ENCODE results near the gene HOXA7. TPM values are rescaled to one million over a fixed set of nuclear protein-coding genes. Genes with fewer than 3 reads are reported as not detected.

Gene HOXA7
- total RNA-seq, 1 donor from 2014 or later, result 1.6 TPM

GRCh38 chr7:27126596-27127327 lies 29.7 kb downstream of the HOXA7 start:
- Histone ChIP-seq H3K9ac (ENCODE audit: low read depth in 1 of 3, low read length in 3 of 3) (no peak overlapping the region), H3K9me3 (ENCODE audit: control insufficient read depth in 3 of 3, low read length in 3 of 3) (no peaks in the 10 kb centered on the region), H3K36me3 (ENCODE audit: control insufficient read depth in 3 of 3, insufficient read depth in 3 of 3, low read length in 3 of 3) (peaks cover 0 to 6% (median 5%) of the 10 kb centered on the region in 3 donors), H3K4me1 (ENCODE audit: control insufficient read depth in 3 of 3, insufficient read depth in 3 of 3, low read length in 3 of 3) (peaks cover 39 to 50% (median 49%) of the 10 kb centered on the region in 3 donors), H3K4me3 (ENCODE audit: low read length in 3 of 3) (no peak overlapping the region), H3K27me3 (ENCODE audit: control insufficient read depth in 3 of 3, insufficient read depth in 3 of 3, low read length in 3 of 3) (no peaks in the 10 kb centered on the region), H3K27ac (ENCODE audit: low read depth, low read length) (no peak overlapping the region)

GRCh38 chr7:27125986-27126394 lies 30.5 kb downstream of the HOXA7 start:
- peaks cover 35 to 52% (median 46%) of the 10 kb centered on the region in 3 donors for H3K4me1 ChIP-seq (ENCODE audit: control insufficient read depth in 3 of 3, insufficient read depth in 3 of 3, low read length in 3 of 3)
- no peaks in the 10 kb centered on the region for H3K27me3 ChIP-seq (ENCODE audit: control insufficient read depth in 3 of 3, insufficient read depth in 3 of 3, low read length in 3 of 3)
- peaks cover 0 to 7% (median 5%) of the 10 kb centered on the region in 3 donors for H3K36me3 ChIP-seq (ENCODE audit: control insufficient read depth in 3 of 3, insufficient read depth in 3 of 3, low read length in 3 of 3)
- no peak overlapping the region for H3K9ac ChIP-seq (ENCODE audit: low read depth in 1 of 3, low read length in 3 of 3)
- no peak overlapping the region for H3K4me3 ChIP-seq (ENCODE audit: low read length in 3 of 3)
- no peak overlapping the region for H3K27ac ChIP-seq (ENCODE audit: low read depth, low read length)
- no peaks in the 10 kb centered on the region for H3K9me3 ChIP-seq (ENCODE audit: control insufficient read depth in 3 of 3, low read length in 3 of 3)

- H3K4me3 ChIP-seq (ENCODE audit: low read length in 3 of 3), result no peak overlapping the region
- no peak overlapping the region for H3K9ac ChIP-seq (ENCODE audit: low read depth in 1 of 3, low read length in 3 of 3)
- no peaks in the 10 kb centered on the region for H3K27me3 ChIP-seq (ENCODE audit: control insufficient read depth in 3 of 3, insufficient read depth in 3 of 3, low read length in 3 of 3)
- H3K27ac ChIP-seq (ENCODE audit: low read depth, low read length), result no peak overlapping the region
- H3K36me3 ChIP-seq (ENCODE audit: control insufficient read depth in 3 of 3, insufficient read depth in 3 of 3, low read length in 3 of 3), result peaks cover 0 to 7% (median 5%) of the 10 kb centered on the region in 3 donors
- no peaks in the 10 kb centered on the region for H3K9me3 ChIP-seq (ENCODE audit: control insufficient read depth in 3 of 3, low read length in 3 of 3)
- H3K4me1 ChIP-seq (ENCODE audit: control insufficient read depth in 3 of 3, insufficient read depth in 3 of 3, low read length in 3 of 3), result peaks cover 41 to 59% (median 53%) of the 10 kb centered on the region in 3 donors
Measured at GRCh38 chr7:27124902-27125689, 31.4 kb downstream of the HOXA7 start.

- Histone ChIP-seq H3K27ac (ENCODE audit: low read depth, low read length) (no peak overlapping the region), H3K9ac (ENCODE audit: low read depth in 1 of 3, low read length in 3 of 3) (no peak overlapping the region), H3K27me3 (ENCODE audit: control insufficient read depth in 3 of 3, insufficient read depth in 3 of 3, low read length in 3 of 3) (no peaks in the 10 kb centered on the region), H3K4me3 (ENCODE audit: low read length in 3 of 3) (no peak overlapping the region), H3K9me3 (ENCODE audit: control insufficient read depth in 3 of 3, low read length in 3 of 3) (no peaks in the 10 kb centered on the region), H3K4me1 (ENCODE audit: control insufficient read depth in 3 of 3, insufficient read depth in 3 of 3, low read length in 3 of 3) (peaks cover 35 to 58% (median 53%) of the 10 kb centered on the region in 3 donors), H3K36me3 (ENCODE audit: control insufficient read depth in 3 of 3, insufficient read depth in 3 of 3, low read length in 3 of 3) (peaks cover 0 to 7% (median 5%) of the 10 kb centered on the region in 3 donors)
Measured at GRCh38 chr7:27124096-27124901, 32.2 kb downstream of the HOXA7 start.

GRCh38 chr7:27123477-27124053 lies 32.9 kb downstream of the HOXA7 start:
- H3K9me3 ChIP-seq (ENCODE audit: control insufficient read depth in 3 of 3, low read length in 3 of 3), result no peaks in the 10 kb centered on the region
- no peak overlapping the region for H3K9ac ChIP-seq (ENCODE audit: low read depth in 1 of 3, low read length in 3 of 3)
- H3K4me1 ChIP-seq (ENCODE audit: control insufficient read depth in 3 of 3, insufficient read depth in 3 of 3, low read length in 3 of 3), result peaks cover 29 to 56% (median 45%) of the 10 kb centered on the region in 3 donors
- H3K36me3 ChIP-seq (ENCODE audit: control insufficient read depth in 3 of 3, insufficient read depth in 3 of 3, low read length in 3 of 3), result peaks cover 0 to 6% (median 5%) of the 10 kb centered on the region in 3 donors
- H3K27me3 ChIP-seq (ENCODE audit: control insufficient read depth in 3 of 3, insufficient read depth in 3 of 3, low read length in 3 of 3), result no peaks in the 10 kb centered on the region
- no peak overlapping the region for H3K4me3 ChIP-seq (ENCODE audit: low read length in 3 of 3)
- no peak overlapping the region for H3K27ac ChIP-seq (ENCODE audit: low read depth, low read length)

- Histone ChIP-seq H3K9ac (ENCODE audit: low read depth in 1 of 3, low read length in 3 of 3) (no peak overlapping the region), H3K27me3 (ENCODE audit: control insufficient read depth in 3 of 3, insufficient read depth in 3 of 3, low read length in 3 of 3) (no peaks in the 10 kb centered on the region), H3K27ac (ENCODE audit: low read depth, low read length) (no peak overlapping the region), H3K9me3 (ENCODE audit: control insufficient read depth in 3 of 3, low read length in 3 of 3) (no peaks in the 10 kb centered on the region), H3K36me3 (ENCODE audit: control insufficient read depth in 3 of 3, insufficient read depth in 3 of 3, low read length in 3 of 3) (peaks cover 0 to 7% (median 5%) of the 10 kb centered on the region in 3 donors), H3K4me1 (ENCODE audit: control insufficient read depth in 3 of 3, insufficient read depth in 3 of 3, low read length in 3 of 3) (peaks cover 25 to 52% (median 42%) of the 10 kb centered on the region in 3 donors), H3K4me3 (ENCODE audit: low read length in 3 of 3) (no peak overlapping the region)
Measured at GRCh38 chr7:27123007-27123476, 33.4 kb downstream of the HOXA7 start.

- no peaks in the 10 kb centered on the region for H3K27me3 ChIP-seq (ENCODE audit: control insufficient read depth in 3 of 3, insufficient read depth in 3 of 3, low read length in 3 of 3)
- no peak overlapping the region for H3K27ac ChIP-seq (ENCODE audit: low read depth, low read length)
- no peak overlapping the region for H3K9ac ChIP-seq (ENCODE audit: low read depth in 1 of 3, low read length in 3 of 3)
- peaks cover 0 to 7% (median 5%) of the 10 kb centered on the region in 3 donors for H3K36me3 ChIP-seq (ENCODE audit: control insufficient read depth in 3 of 3, insufficient read depth in 3 of 3, low read length in 3 of 3)
- no peaks in the 10 kb centered on the region for H3K9me3 ChIP-seq (ENCODE audit: control insufficient read depth in 3 of 3, low read length in 3 of 3)
- H3K4me3 ChIP-seq (ENCODE audit: low read length in 3 of 3), result no peak overlapping the region
- peaks cover 21 to 46% (median 35%) of the 10 kb centered on the region in 3 donors for H3K4me1 ChIP-seq (ENCODE audit: control insufficient read depth in 3 of 3, insufficient read depth in 3 of 3, low read length in 3 of 3)
Measured at GRCh38 chr7:27122077-27122910, 34.2 kb downstream of the HOXA7 start.

GRCh38 chr7:27121684-27122076 lies 34.8 kb downstream of the HOXA7 start:
- peaks cover 0 to 7% (median 5%) of the 10 kb centered on the region in 3 donors for H3K36me3 ChIP-seq (ENCODE audit: control insufficient read depth in 3 of 3, insufficient read depth in 3 of 3, low read length in 3 of 3)
- no peak overlapping the region for H3K27ac ChIP-seq (ENCODE audit: low read depth, low read length)
- peaks cover 19 to 41% (median 30%) of the 10 kb centered on the region in 3 donors for H3K4me1 ChIP-seq (ENCODE audit: control insufficient read depth in 3 of 3, insufficient read depth in 3 of 3, low read length in 3 of 3)
- no peak overlapping the region for H3K4me3 ChIP-seq (ENCODE audit: low read length in 3 of 3)
- H3K9ac ChIP-seq (ENCODE audit: low read depth in 1 of 3, low read length in 3 of 3), result no peak overlapping the region
- no peaks in the 10 kb centered on the region for H3K27me3 ChIP-seq (ENCODE audit: control insufficient read depth in 3 of 3, insufficient read depth in 3 of 3, low read length in 3 of 3)
- no peaks in the 10 kb centered on the region for H3K9me3 ChIP-seq (ENCODE audit: control insufficient read depth in 3 of 3, low read length in 3 of 3)
